GM18502 (cell line): ENCODE results near the gene VPS37B.

Experiments used
- ATAC-seq: cut with Tn5 transposase; IDR thresholded peaks from one replicate; pipeline ENCODE4 v1.9.1; 2021; ENCODE audit warnings: mild to moderate bottlenecking; ENCODE audit not compliant: unreplicated experiment, poor library complexity

Gene VPS37B

DNA sequence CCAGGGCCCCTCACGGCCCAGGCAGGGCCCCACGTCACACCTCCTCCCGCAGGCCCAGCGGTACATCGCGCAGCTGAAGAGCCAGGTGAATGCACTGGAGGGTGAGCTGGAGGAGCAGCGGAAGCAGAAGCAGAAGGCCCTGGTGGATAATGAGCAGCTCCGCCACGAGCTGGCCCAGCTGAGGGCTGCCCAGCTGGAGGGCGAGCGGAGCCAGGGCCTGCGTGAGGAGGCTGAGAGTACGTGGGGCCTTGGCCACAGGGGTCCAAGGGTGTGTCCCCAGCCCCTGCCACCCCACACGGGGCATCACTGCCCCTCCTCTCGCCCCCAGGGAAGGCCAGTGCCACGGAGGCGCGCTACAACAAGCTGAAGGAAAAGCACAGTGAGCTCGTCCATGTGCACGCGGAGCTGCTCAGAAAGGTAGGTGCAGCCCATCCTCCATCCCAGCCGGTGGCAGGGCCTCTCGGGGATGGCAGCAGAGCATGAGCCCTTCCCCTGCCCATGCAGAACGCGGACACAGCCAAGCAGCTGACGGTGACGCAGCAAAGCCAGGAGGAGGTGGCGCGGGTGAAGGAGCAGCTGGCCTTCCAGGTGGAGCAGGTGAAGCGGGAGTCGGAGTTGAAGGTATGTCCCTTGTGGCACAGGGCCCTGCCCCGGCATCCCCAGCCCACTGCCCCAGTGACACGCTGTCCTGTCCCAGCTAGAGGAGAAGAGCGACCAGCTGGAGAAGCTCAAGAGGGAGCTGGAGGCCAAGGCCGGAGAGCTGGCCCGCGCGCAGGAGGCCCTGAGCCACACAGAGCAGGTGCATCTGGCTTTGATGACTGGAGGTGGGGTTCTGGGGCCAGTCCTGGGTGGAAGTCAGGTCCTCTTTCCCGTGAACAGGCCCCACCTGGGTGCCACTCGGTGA lies 39.7 kb downstream of the VPS37B start:
- no peak for ATAC-seq

- no peak for ATAC-seq
Observed at GRCh38 chr12:122855071-122855829, 40.7 kb downstream of the VPS37B start.

- no peak for ATAC-seq
Observed at GRCh38 chr12:122854554-122854953, 41.4 kb downstream of the VPS37B start.

DNA sequence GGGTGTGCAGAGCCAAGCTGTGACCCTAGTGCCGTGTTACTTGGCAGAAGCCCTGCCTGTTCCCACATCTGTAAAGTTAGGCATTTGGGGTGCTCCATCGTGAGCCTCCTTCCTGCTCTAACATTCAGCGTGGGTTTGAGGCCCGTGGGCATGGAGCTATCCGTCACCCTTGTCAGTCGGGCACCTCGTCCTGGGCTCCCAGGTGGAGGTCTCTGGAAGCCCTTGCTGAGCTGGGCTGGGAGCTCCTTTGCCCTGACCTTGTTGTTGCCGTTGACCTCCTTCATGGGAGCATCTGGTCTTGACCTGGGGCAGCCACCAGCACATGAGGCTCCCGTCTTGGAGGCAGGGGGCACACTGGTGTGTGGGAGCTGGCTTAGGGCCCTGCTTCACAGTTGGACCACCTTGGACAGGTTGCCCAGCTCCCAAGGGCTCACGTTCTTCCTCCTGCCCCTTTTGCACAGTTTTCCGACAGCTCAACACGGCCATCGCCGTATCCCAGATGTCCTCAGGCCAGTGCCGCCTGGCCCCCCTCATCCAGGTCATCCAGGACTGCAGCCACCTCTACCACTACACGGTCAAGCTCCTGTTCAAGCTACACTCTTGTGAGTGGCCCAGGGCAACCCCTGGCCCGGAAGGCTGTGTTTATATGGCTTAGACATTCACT lies 42.2 kb downstream of the VPS37B start:
- no peak for ATAC-seq

- ATAC-seq = no peak
Observed at GRCh38 chr12:122852336-122853275, 43.3 kb downstream of the VPS37B start.

GRCh38 chr12:122851820-122852219 lies 44.1 kb downstream of the VPS37B start:
- no peak for ATAC-seq

DNA sequence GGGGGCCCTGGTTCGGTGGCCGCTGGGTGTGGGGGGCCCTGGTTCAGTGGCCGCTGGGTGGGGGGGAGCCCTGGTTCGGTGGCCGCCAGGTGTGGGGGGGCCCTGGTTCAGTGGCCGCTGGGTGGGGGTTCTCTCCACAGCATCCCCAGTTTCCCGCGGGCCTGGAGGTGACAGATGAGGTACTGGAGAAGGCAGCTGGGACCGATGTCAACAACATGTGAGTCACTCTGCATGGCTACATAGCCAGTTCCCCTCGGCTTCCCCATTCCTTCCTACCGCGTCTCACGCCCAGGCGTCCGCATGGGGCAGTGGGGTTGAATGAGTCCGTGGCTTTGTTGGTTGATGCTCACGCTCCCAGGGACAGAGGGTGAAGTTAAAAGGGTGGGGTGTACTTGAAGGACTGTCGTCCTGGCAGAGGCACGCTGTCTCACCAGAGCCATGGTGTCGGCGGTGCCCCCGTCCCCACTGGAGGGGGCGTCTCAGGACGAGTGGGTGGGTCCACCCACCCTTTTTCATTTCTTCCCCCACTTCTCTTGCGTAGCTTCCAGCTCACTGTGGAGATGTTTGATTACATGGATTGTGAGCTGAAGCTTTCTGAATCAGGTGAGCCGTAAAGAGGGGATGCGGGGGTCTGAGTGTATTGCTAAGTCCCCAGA lies 45.1 kb downstream of the VPS37B start:
- ATAC-seq = no peak

DNA sequence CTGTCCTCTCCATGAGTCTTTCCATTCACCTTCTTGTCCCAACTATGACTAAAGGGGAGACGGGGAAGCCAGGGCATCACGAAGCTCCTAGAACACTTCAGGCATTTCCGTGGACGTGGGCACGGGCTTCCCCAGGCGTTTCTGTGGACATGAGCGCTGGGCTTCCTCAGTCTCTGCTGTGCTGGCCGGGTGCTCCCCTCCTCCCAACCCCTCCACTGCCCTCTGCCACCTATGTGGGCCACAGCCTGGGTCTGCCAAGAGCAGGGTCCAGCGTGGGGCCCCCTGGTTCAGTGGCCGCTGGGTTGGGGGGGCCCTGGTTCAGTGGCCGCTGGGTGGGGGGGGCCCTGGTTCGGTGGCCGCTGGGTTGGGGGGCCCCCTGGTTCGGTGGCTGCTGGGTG lies 45.9 kb downstream of the VPS37B start:
- no peak for ATAC-seq

- ATAC-seq = no peak
Observed at GRCh38 chr12:122849352-122850047, 46.4 kb downstream of the VPS37B start.

DNA sequence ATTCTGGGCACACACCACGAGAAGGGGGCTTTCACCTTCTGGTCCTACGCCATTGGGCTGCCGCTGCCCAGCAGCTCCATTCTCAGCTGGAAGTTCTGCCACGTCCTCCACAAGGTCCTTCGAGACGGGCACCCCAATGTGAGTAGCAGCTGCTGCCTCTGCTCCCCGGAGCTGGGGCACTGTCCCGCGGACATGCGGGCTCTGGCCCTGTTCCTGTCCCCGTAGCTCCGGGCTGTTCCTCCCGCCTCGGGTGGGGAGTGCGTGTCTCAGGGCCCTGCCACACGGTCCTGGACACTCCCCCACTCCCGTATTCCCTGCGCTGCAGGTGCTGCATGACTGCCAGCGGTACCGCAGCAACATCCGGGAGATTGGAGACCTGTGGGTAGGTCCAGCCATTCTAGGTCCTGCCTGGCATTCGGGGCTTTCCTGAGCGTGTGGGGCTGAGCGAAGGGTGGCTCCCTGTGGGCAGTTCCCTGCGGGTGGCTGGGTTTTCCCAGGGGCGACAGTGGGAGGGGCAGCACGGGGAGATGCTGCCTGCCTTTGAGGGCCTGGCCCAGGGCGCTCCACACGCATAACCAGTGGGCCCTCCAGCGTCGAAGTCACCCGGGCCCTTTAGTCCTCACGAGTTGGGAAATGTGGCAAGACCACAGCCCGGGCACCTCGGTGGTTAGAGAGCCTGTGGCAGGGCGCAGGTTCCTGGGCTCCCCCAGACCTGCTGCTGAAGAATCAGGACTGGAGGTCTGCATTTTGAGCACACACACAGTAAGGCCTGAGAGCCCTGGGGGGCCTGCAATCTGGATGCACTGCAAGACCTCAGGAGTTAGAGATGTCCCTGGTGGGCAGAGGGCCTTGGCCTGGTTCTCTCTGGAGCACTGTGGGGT lies 47.2 kb downstream of the VPS37B start:
- ATAC-seq = no peak

GRCh38 chr12:122847921-122848421 lies 48.0 kb downstream of the VPS37B start:
- no peak for ATAC-seq

DNA sequence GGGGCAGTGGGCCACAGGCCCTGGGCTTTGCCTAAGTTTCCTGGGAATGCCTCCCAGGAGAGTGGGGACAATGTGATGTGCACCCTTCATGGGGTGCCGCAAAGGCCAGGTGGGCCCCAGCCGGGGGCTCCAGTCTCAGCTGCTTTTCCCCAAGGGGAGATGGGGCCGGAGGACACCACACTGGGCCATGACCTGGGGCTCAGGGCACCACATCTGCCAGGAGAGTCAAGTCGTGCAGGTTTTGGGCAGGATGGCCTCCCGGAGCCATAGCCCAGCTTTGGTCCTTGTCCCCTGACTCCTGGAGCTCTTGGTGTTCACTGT lies 48.4 kb downstream of the VPS37B start:
- ATAC-seq = no peak

- ATAC-seq = no peak
Observed at GRCh38 chr12:122846622-122847515, 49.1 kb downstream of the VPS37B start.

GRCh38 chr12:122845865-122846621 lies 49.9 kb downstream of the VPS37B start:
- ATAC-seq = no peak

GRCh38 chr12:122845041-122845864 lies 50.7 kb downstream of the VPS37B start:
- no peak for ATAC-seq
